Hypothalamus (tissue), 51 donors: ENCODE results near the gene CPM.

Experiments used
- DNase-seq, 51 donors: peaks; one replicate each; lab custom pipeline; 2025; lab: John Stamatoyannopoulos, UW

Gene CPM

GRCh38 chr12:68932961-68933893, at the start of gene CPM:
Gene CPM (minus strand): TSS chr12:68933171. CDS start chr12:68932837, 334 bp downstream.
- DNase-seq: peak in 47 of 51 donors; percentile 5 to 89 (median 57)

- no peak for DNase-seq
Measured at GRCh38 chr12:68981516-68981915, 48.5 kb upstream of the CPM start.

DNA sequence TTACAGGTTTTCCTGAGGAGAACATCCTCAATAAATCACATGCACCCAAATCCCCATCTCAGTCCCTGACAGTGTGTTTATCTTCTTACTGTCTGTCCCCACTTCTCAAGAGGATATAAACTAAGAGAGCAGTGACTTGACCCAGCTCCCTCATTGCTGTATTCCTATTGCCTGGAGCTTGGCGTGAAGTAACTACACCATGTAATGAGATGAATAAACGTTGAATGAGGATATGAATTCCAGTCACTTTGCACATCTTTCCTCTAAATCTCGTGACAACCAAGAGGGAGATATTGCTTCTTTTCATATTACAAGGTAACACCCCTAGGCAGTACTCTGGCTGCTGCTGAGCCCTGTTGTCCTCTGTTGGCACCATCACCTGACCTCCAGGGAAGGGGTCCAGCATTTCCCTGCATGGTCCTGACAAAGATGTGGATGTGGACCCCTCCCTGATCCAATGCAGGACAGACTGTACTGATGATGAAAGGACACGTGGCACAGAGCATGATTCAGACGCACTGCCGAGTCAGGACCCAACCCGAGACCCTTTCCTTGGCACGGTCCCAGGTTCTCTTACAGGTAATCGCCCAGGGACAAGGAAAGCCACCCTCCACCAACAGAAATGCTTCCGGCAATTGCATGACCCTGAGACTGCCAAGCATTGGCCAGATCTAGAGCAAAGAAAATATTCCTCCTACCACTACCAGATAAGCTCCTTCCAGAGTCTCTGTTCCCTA, 47.7 kb upstream of the CPM start:
- no peak for DNase-seq

DNA sequence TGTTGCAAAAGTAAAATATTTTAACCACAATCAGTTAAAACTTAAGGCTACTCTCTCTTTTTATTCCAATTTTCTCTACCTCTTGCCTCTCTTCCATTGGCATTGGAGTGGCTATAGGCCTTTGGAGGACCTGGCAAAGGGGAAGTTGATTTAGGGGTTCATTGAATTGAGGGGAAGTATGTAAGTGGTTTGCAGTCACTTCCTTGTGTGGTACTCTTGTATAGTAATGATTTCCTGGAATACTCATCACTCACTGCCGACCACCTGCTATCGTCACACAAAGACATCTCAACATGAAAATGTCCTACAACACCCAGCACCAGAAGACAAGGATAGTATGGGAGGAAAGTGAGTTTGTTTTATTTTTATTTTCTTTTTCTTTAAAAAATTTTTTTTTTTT, 45.7 kb upstream of the CPM start:
- DNase-seq: no peak

GRCh38 chr12:68977909-68978610, 45.1 kb upstream of the CPM start:
- DNase-seq: peak in 5 of 51 donors; percentile 5 to 74 (median 6)

DNA sequence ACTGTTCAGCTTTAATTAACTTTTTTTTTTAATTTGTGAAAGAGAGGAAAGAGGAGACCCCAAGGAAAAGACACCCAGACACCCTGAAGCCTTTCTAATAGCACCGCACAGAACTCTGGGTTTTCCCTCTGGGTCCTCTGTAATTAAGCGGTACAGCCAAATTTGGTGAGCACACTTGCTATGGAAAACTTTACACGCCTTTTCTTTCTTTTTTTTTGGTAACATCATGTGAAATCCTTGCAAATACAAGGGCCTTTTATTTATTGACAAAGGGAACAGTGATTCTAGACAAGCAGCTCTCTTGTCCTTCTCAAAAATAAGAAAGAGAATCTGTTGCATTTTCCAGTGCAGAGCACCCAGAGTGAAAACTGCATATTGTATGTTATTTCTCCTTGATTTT, 44.4 kb upstream of the CPM start:
- DNase-seq: peak in 9 of 51 donors; percentile 2 to 71 (median 14)

GRCh38 chr12:68976395-68976841, 43.4 kb upstream of the CPM start:
- no peak for DNase-seq

- DNase-seq: no peak
Measured at GRCh38 chr12:68975811-68976210, 42.8 kb upstream of the CPM start.

DNA sequence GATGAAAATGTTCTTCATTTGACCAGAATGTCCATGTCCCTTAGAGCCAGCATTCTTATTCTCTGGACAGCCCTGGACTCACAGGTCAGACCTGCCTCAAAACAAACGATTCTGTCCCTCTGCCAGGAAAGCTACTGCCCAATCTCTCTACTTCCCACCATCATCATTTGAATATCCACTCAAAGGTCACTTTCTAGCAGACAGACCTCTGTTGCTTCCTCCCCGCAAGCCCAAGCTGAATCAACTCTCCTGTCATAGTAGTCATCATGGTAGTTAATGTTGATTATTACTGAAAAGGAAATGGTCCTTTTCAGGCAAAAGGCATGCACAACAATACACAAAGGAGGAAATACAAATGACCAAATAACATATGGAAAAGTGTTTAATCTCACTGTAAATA, 39.6 kb upstream of the CPM start:
- DNase-seq: no peak

DNA sequence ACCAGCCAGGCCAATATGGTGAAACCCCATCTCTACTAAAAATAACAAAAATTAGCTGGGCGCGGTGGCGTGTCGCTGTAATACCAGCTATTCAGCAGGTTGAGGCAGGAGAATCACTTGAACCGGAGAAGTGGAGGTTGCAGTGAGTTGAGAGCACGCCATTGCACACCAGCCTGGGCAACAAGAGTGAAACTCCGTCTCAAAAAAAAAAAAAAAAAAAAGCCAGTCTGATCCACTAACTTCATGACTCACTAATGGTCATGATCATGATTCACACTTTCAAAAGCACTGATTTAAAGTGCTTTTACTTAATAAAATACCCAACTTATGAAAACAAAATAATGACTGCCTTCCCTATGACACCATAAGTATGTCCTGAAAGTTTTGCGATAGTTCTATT, 38.4 kb upstream of the CPM start:
- DNase-seq: no peak

DNA sequence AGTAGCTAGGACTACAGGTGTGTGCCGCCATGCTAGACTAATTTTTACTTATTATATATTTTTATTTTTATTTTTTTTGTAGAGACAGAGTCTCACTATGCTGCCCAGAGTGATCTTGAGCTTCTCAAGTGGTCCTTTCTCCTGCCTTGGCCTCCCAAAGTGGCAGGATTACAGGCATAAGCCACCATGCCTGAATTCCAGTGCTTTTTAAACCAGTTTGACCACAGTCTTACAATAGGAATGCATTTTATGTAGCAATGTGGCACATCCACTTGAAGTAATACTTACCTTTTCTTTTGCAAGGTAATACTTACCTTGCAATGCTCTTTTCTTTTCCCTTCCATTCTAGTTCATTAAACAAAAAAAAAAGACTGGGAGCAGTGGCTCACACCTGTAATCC, 38.0 kb upstream of the CPM start:
- no peak for DNase-seq

- no peak for DNase-seq
Measured at GRCh38 chr12:68970306-68970705, 37.3 kb upstream of the CPM start.

DNA sequence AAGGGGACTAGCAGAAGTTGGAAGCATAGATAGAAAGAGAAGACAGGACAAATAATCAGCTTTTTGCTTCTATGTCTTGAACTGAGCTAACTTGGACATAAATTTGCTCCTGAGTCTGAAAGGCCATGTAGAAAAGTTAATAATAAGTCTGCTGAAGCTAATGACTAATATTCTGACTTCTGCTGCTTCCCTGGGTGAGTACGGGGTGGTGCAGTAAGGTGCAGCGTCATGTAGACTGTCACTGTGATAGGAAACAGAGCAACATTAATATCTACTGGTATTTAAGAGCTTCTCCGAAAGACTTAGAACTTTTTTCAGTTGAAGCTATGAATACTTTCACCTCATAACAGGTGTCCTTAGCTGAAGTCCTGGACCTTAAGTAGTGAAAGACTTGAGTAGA, 34.1 kb upstream of the CPM start:
- no peak for DNase-seq

DNA sequence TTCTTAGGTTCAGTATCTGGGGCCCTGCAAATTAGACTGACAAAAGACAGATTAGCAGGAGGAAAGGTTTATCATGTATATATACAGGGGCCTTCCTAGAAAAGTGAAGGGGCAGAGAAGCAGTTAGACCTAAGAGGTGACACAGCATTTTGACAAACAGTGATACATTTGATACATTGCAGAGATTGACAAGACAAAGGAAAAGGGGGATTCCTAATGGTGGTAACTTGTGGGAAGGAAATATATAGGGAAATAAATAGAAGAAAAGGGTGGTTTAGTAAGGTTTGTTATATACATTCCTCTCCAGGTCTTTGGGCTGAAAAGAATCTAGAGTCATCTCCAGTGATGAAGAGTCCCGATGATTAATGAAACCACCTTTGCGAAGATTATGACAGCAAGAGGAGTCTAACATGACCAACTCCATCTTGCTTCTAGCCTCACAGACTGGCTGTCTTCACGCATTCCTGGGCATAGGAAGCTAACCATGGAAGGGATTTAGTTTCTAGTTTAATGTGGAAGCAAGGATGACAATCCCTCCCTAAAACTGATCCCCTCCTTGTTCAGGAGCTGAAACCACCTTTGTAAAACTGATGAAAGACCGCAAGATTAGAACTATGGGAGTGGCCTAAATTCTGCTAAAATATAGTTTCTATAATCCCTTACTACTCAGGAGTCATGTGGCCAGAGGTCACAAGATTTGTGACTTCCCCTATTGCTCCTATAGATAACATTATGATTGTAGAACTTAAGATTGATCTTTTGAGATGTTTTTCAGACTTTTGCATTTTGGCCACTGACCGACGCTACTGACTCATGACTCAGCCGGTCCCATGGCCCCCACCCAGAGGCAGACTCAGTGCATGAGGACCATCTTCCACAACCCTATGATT, 31.1 kb upstream of the CPM start:
- no peak for DNase-seq

GRCh38 chr12:68962877-68963855, 30.2 kb upstream of the CPM start:
- no peak for DNase-seq

- DNase-seq: no peak
Measured at GRCh38 chr12:68959891-68960464, 27.0 kb upstream of the CPM start.

DNA sequence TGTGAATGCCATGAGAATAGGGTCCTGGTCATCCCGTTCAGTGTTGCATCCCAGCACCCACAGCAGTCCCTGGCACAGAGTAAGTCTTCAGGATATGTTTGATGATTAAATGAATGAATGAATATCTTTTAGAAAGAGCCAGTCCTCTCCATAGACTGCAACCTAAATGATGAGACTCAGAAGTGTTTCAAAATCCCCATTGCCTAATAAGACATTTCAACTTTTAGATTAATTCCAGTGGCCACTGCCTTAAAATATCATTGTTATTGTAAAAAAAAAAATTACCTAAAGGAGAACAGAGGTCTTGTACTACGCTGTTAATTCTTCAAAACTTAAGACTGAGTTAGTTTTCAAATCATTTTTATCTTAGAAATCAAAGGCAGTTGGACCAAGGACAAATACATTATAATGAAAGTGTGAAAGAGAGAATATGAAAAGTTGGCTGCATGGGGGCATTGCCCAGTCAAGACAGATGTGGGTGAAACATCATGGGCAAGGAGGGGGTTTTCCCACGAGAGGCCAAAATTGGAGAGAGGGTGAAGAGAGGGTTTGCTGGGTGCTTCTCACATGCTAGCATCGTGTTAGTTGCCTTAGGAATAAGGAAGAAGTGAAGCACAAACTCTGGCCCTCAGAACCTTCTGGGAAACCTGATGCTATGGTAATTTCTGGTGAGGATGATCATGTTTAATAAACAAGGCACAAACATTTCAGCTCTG, 26.3 kb upstream of the CPM start:
- peak in 1 of 51 donors; percentile 22 for DNase-seq

GRCh38 chr12:68958322-68958721, 25.4 kb upstream of the CPM start:
- no peak for DNase-seq
